Naive thymus-derived CD8-positive, alpha-beta T cell (primary cell): Measurements from ENCODE around the gene CLIC6. TPM values are rescaled to one million over a fixed set of nuclear protein-coding genes. Genes with fewer than 3 reads are reported as not detected.

Experiments used
- ATAC-seq, 2 donors: fragments of 150-1000 bp; cut with Tn5 transposase in 1 of 2; sonication (Bioruptor Pico), chemical (Tn5 transposase) in 1 of 2; 1 replicate in 1 of 2; 2 replicates in 1 of 2; pipeline ENCODE4 v1.10.0; 2021; ENCODE audit warnings: mild to moderate bottlenecking in 2 of 2, moderate library complexity in 2 of 2
- POLR2A ChIA-PET: fragments of 350-600 bp; sonication (Branson Sonifier 250); formaldehyde crosslinking; loops from one replicate; lab custom pipeline; 2021; ENCODE audit warnings: antibody characterized with exemption; lab: Charles Lee
- DNase-seq, 10 donors: peaks; one replicate each; pipeline versions ENCODE4 v3.0.0 to v3.0.0-alpha.2; 2020 to 2022
- H3K27ac Mint-ChIP-seq, 10 donors: one replicate each; pipeline ENCODE4 v1.8.0; 2020 to 2022; ENCODE audit warnings: mild to moderate bottlenecking in 10 of 10, mixed read lengths in 10 of 10, moderate library complexity in 4 of 10, inconsistent platforms in 1 of 10
- H3K27me3 Mint-ChIP-seq, 5 donors: one replicate each; pipeline ENCODE4 v1.8.0; 2021 to 2022; ENCODE audit warnings: mixed read lengths in 5 of 5
- H3K36me3 Mint-ChIP-seq, 3 donors: one replicate each; pipeline ENCODE4 v1.8.0; 2020 to 2022; ENCODE audit warnings: mixed read lengths in 3 of 3, mild to moderate bottlenecking in 2 of 3, inconsistent platforms in 1 of 3
- H3K4me1 Mint-ChIP-seq, 4 donors: one replicate each; pipeline ENCODE4 v1.8.0; 2021 to 2022; ENCODE audit warnings: mixed read lengths in 4 of 4
- H3K4me3 Mint-ChIP-seq, 10 donors: one replicate each; pipeline ENCODE4 v1.8.0; 2020 to 2022; ENCODE audit warnings: mild to moderate bottlenecking in 10 of 10, mixed read lengths in 10 of 10, moderate library complexity in 6 of 10, inconsistent platforms in 1 of 10
- H3K9me3 Mint-ChIP-seq, 9 donors: one replicate each; pipeline ENCODE4 v1.8.0; 2020 to 2022; ENCODE audit warnings: mixed read lengths in 9 of 9, mild to moderate bottlenecking in 3 of 9, inconsistent platforms in 1 of 9, moderate library complexity in 1 of 9
- polyA plus RNA-seq, 3 donors: library from polyadenylated mRNA; unstranded; fragments of 300-500 nt; fragmentation: Illumina TruSeq; gene quantifications; one replicate each; pipeline ENCODE4 v1.2.3, GENCODE V29; 2021
- total RNA-seq, 8 experiments: library from RNA in 2 of 8; stranded (reverse) in 2 of 8; gene quantifications; one replicate each; pipeline ENCODE4 v1.2.3 and lab custom pipeline; 2021 to 2026

The CLIC6 gene
- total and polyA plus RNA-seq, 5 experiments from 2014 or later, result 0.09 to 0.44 (median 0.32) TPM; not detected in 1

- no peak overlapping the region for H3K4me3 Mint-ChIP-seq
- DNase-seq (no peak), ATAC-seq (no peak)
- H3K9me3 Mint-ChIP-seq, result peaks cover 0 to 23% (median 15%) of the 10 kb centered on the region in 9 donors
- peaks cover 0 to 5% (median 0%) of the 10 kb centered on the region in 4 donors for H3K4me1 Mint-ChIP-seq
- peaks cover 0 to 9% (median 4%) of the 10 kb centered on the region in 5 donors for H3K27me3 Mint-ChIP-seq
- H3K27ac Mint-ChIP-seq, result peak overlapping the region in 1 of 10 donors; percentile 12
- H3K36me3 Mint-ChIP-seq, result peaks cover 2 to 18% (median 8%) of the 10 kb centered on the region in 3 donors
- POLR2A ChIA-PET, result no interaction called here
Measured at GRCh38 chr21:34684174-34684876, 15.5 kb downstream of the CLIC6 start.

- ATAC-seq (no peak), DNase-seq (no peak)
- peaks cover 0 to 10% (median 1%) of the 10 kb centered on the region in 9 donors for H3K9me3 Mint-ChIP-seq
- H3K36me3 Mint-ChIP-seq, result peaks cover 0 to 4% (median 1%) of the 10 kb centered on the region in 3 donors
- peaks cover 0 to 5% (median 0%) of the 10 kb centered on the region in 4 donors for H3K4me1 Mint-ChIP-seq
- H3K27me3 Mint-ChIP-seq, result peaks cover 0 to 10% (median 4%) of the 10 kb centered on the region in 5 donors
- POLR2A ChIA-PET, result no interaction called here
- no peak overlapping the region for H3K4me3 Mint-ChIP-seq
- H3K27ac Mint-ChIP-seq, result no peak overlapping the region
Measured at GRCh38 chr21:34687065-34687464, 18.3 kb downstream of the CLIC6 start.

GRCh38 chr21:34687745-34688144 lies 19.0 kb downstream of the CLIC6 start:
- H3K36me3 Mint-ChIP-seq, result peaks cover 0 to 3% (median 0%) of the 10 kb centered on the region in 3 donors
- no peak overlapping the region for H3K4me3 Mint-ChIP-seq
- DNase-seq (no peak), ATAC-seq (no peak)
- POLR2A ChIA-PET, result no interaction called here
- peaks cover 0 to 7% (median 0%) of the 10 kb centered on the region in 9 donors for H3K9me3 Mint-ChIP-seq
- H3K4me1 Mint-ChIP-seq, result peaks cover 0 to 5% (median 0%) of the 10 kb centered on the region in 4 donors
- no peak overlapping the region for H3K27ac Mint-ChIP-seq
- H3K27me3 Mint-ChIP-seq, result peaks cover 0 to 10% (median 4%) of the 10 kb centered on the region in 5 donors

DNA sequence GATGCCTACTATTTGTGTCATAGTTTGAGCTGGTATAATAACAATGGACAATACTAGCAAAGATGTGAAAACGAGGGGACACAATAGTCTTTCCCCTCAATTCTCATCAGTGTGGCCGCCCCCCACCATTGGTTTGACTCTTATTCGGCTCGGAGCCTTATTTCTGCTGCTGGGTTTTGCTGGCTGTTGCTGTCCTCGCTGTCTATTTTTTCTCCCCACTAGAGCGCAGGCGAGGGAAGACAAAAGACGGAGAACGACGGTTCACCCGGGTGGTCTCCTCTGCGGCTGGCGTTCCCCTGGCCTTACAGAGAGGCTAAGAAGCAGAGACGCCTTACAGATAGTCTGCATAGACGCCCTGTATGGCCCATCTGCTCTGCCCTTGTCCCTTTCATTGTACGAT lies 19.4 kb downstream of the CLIC6 start:
- peaks cover 0 to 5% (median under 1%) of the 10 kb centered on the region in 4 donors for H3K4me1 Mint-ChIP-seq
- H3K27me3 Mint-ChIP-seq, result peaks cover 0 to 13% (median 4%) of the 10 kb centered on the region in 5 donors
- H3K4me3 Mint-ChIP-seq, result no peak overlapping the region
- H3K27ac Mint-ChIP-seq, result peak overlapping the region in 1 of 10 donors; percentile 45
- DNase-seq (peak in 2 of 10 donors; percentile 36 to 70), ATAC-seq (no peak)
- POLR2A ChIA-PET, result no interaction called here
- peaks cover 0 to 4% (median 0%) of the 10 kb centered on the region in 9 donors for H3K9me3 Mint-ChIP-seq
- H3K36me3 Mint-ChIP-seq, result peaks cover 0 to 2% (median 0%) of the 10 kb centered on the region in 3 donors

- no peak for DNase-seq
- Mint-ChIP-seq H3K4me1 (peaks cover 0 to 6% (median 4%) of the 10 kb centered on the region in 4 donors), H3K27ac (no peak overlapping the region), H3K4me3 (no peak overlapping the region), H3K36me3 (no peaks in the 10 kb centered on the region), H3K27me3 (peaks cover 0 to 16% (median 4%) of the 10 kb centered on the region in 5 donors), H3K9me3 (peaks cover 0 to 2% (median 0%) of the 10 kb centered on the region in 9 donors)
- POLR2A ChIA-PET, result no interaction called here
- no peak for ATAC-seq
Measured at GRCh38 chr21:34688715-34689114, 19.9 kb downstream of the CLIC6 start.

GRCh38 chr21:34690041-34690792 lies 21.4 kb downstream of the CLIC6 start:
- peaks cover 0 to 2% (median 0%) of the 10 kb centered on the region in 3 donors for H3K36me3 Mint-ChIP-seq
- peaks cover 0 to 16% (median 4%) of the 10 kb centered on the region in 5 donors for H3K27me3 Mint-ChIP-seq
- no peak overlapping the region for H3K4me3 Mint-ChIP-seq
- DNase-seq, result no peak
- POLR2A ChIA-PET, result no interaction called here
- peaks cover 0 to 4% (median 0%) of the 10 kb centered on the region in 9 donors for H3K9me3 Mint-ChIP-seq
- H3K27ac Mint-ChIP-seq, result peak overlapping the region in 1 of 10 donors; percentile 7
- ATAC-seq, result no peak
- peaks cover 0 to 7% (median 4%) of the 10 kb centered on the region in 4 donors for H3K4me1 Mint-ChIP-seq

DNA sequence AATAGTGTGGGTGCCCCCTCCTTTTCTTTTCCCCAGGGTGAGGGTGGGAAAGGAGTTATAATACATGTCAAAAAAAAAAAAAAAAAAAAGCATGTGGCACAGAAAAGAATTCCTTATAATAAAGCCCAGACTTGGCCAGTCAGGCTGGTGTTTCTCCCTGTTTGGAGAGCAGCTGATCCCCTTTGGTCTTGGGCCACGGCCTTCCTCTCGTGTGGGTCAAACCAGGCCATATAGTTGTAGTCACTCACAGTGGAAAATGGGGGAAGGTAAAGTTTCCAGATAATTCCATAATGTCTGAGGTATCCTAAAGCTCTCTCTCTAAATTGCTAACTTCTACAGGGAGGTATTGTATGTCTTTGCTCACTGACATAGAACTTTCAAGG lies 22.0 kb downstream of the CLIC6 start:
- POLR2A ChIA-PET, result no interaction called here
- no peak for ATAC-seq
- Mint-ChIP-seq H3K27ac (no peak overlapping the region), H3K4me1 (peaks cover 0 to 7% (median 4%) of the 10 kb centered on the region in 4 donors), H3K9me3 (peaks cover 0 to 5% (median 0%) of the 10 kb centered on the region in 9 donors), H3K27me3 (peaks cover 0 to 16% (median 4%) of the 10 kb centered on the region in 5 donors), H3K4me3 (no peak overlapping the region), H3K36me3 (peaks cover 0 to 5% (median 0%) of the 10 kb centered on the region in 3 donors)
- no peak for DNase-seq

GRCh38 chr21:34691390-34692032 lies 22.7 kb downstream of the CLIC6 start:
- no peak for ATAC-seq
- peaks cover 0 to 7% (median 4%) of the 10 kb centered on the region in 4 donors for H3K4me1 Mint-ChIP-seq
- H3K36me3 Mint-ChIP-seq, result peaks cover 0 to 5% (median 0%) of the 10 kb centered on the region in 3 donors
- POLR2A ChIA-PET, result no interaction called here
- peaks cover 0 to 16% (median 4%) of the 10 kb centered on the region in 5 donors for H3K27me3 Mint-ChIP-seq
- H3K9me3 Mint-ChIP-seq, result peaks cover 0 to 5% (median 0%) of the 10 kb centered on the region in 9 donors
- no peak overlapping the region for H3K27ac Mint-ChIP-seq
- no peak for DNase-seq
- no peak overlapping the region for H3K4me3 Mint-ChIP-seq

- ATAC-seq, result no peak
- DNase-seq, result no peak
- Mint-ChIP-seq H3K36me3 (peaks cover 0 to 5% (median 0%) of the 10 kb centered on the region in 3 donors), H3K27ac (no peak overlapping the region), H3K4me3 (no peak overlapping the region), H3K9me3 (peaks cover 0 to 5% (median 0%) of the 10 kb centered on the region in 9 donors), H3K4me1 (peaks cover 0 to 7% (median 4%) of the 10 kb centered on the region in 4 donors), H3K27me3 (peaks cover 0 to 16% (median 4%) of the 10 kb centered on the region in 5 donors)
- POLR2A ChIA-PET, result no interaction called here
Measured at GRCh38 chr21:34692458-34693020, 23.7 kb downstream of the CLIC6 start.

GRCh38 chr21:34693192-34693810 lies 24.5 kb downstream of the CLIC6 start:
- H3K27ac Mint-ChIP-seq, result peak overlapping the region in 1 of 10 donors; percentile 5
- H3K4me3 Mint-ChIP-seq, result no peak overlapping the region
- POLR2A ChIA-PET, result no interaction called here
- peaks cover 0 to 5% (median 0%) of the 10 kb centered on the region in 9 donors for H3K9me3 Mint-ChIP-seq
- H3K27me3 Mint-ChIP-seq, result peaks cover 0 to 16% (median 4%) of the 10 kb centered on the region in 5 donors
- peaks cover 0 to 5% (median 0%) of the 10 kb centered on the region in 3 donors for H3K36me3 Mint-ChIP-seq
- peak in 1 of 2 donors; percentile 47 for ATAC-seq
- peak; percentile 17 to 75 (median 48) for DNase-seq
- peaks cover 0 to 7% (median 4%) of the 10 kb centered on the region in 4 donors for H3K4me1 Mint-ChIP-seq

DNA sequence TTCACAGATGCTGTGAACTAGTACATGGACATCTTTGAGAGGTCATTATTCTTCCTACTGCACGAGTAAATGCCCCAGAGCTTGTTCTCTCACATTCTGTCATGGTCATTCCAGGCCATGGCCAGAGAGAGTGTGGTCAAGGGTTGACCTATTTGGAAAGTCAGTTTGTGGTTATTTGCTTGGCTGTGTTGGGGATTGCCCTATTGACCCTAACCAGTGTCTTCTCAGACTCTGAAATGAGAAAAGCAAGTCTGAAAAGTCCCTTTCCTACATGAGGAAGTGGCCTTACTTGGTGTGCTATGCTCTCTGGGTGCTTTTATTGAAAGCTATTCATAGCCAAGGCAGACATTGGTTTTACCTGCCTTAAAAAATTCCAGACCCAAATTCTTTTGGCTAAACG lies 26.6 kb downstream of the CLIC6 start:
- Mint-ChIP-seq H3K36me3 (peaks cover 0 to 5% (median 0%) of the 10 kb centered on the region in 3 donors), H3K4me3 (no peak overlapping the region), H3K27ac (no peak overlapping the region), H3K27me3 (peaks cover 0 to 15% (median under 1%) of the 10 kb centered on the region in 5 donors), H3K9me3 (peaks cover 0 to 5% (median 0%) of the 10 kb centered on the region in 9 donors), H3K4me1 (peaks cover 0 to 7% (median 3%) of the 10 kb centered on the region in 4 donors)
- DNase-seq, result no peak
- POLR2A ChIA-PET, result no interaction called here
- ATAC-seq, result no peak
